HG02623 (cell line): ENCODE measurements around the gene SEH1L.
"Not testable (repeated sequence)": the region's sequence is repeated elsewhere in the genome, so short reads cannot be mapped to it uniquely, and the experiment has no call there.

ENCODE experiments used
- ATAC-seq: cut with Tn5 transposase; IDR thresholded peaks from one replicate; pipeline ENCODE4 v1.9.1; 2021; ENCODE audit warnings: moderate library complexity; ENCODE audit not compliant: unreplicated experiment

SEH1L gene

DNA sequence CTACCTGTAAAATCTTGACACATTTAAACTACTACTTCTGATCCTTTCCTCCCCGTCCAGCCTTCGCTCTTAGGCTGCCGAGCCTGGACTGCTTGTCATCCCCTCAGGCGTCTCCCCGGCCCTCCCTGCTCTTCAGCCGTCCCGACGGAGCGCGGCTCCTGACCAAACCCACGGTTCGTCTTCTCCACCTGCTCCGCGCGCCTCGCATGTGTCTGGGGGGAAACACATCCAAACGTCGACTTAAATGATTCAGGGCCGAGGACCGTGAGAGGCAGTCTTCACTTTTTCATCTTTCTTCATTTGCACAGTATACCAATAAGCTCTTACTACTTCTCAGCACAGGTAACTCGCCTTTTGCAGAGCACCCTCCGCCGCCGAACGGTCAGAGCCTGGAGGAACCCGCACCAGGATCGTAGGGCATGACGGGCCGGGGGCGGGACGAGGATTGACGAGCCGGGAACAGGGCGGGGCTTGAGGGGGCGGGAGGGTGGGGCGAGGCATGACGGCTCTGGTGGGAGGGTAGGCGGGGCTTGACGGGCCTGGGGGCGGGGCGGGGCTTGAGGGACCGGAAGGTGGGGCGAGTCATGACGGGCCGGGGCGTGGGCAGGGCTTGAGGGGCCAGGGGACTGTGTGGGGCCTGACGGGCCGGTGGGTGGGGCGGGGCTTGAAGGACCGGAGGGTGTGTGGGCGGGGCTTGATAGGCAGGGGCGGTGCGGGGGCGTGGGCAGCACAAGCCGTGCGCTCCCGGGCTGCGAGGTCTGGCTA is at the start of gene SEH1L:
SEH1L (plus strand) TSS at position 727 of the 765 bp plus-strand sequence. CDS start 111 bp downstream, outside the sequence.
- ATAC-seq: peak; percentile 72

DNA sequence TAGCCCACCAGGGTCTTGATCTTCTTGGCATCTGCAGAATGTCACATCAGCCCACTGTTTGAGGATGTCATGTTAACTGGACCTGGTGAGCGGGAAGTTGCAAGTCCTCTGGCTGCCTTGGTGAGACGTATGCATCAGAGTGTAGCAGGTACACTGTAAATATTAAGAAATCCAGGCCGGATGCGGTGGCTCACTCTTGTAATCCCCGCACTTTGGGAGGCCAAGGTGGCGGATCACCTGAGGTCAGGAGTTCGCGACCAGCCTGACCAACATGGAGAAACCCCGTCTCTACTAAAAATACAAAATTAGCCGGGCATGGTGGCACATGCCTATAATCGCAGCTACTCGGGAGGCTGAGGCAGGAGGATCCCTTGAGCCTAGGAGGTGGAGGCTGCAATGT is 46.6 kb upstream of the SEH1L start:
- ATAC-seq: not testable (repeated sequence)

- ATAC-seq: no peak
Observed at GRCh38 chr18:12904012-12904516, 43.7 kb upstream of the SEH1L start.

- no peak for ATAC-seq
Observed at GRCh38 chr18:12906119-12906518, 41.7 kb upstream of the SEH1L start.

GRCh38 chr18:12906773-12907172 is 41.0 kb upstream of the SEH1L start:
- ATAC-seq: no peak

GRCh38 chr18:12907258-12907925 is 40.4 kb upstream of the SEH1L start:
- ATAC-seq: no peak

GRCh38 chr18:12908706-12909105 is 39.1 kb upstream of the SEH1L start:
- no peak for ATAC-seq

DNA sequence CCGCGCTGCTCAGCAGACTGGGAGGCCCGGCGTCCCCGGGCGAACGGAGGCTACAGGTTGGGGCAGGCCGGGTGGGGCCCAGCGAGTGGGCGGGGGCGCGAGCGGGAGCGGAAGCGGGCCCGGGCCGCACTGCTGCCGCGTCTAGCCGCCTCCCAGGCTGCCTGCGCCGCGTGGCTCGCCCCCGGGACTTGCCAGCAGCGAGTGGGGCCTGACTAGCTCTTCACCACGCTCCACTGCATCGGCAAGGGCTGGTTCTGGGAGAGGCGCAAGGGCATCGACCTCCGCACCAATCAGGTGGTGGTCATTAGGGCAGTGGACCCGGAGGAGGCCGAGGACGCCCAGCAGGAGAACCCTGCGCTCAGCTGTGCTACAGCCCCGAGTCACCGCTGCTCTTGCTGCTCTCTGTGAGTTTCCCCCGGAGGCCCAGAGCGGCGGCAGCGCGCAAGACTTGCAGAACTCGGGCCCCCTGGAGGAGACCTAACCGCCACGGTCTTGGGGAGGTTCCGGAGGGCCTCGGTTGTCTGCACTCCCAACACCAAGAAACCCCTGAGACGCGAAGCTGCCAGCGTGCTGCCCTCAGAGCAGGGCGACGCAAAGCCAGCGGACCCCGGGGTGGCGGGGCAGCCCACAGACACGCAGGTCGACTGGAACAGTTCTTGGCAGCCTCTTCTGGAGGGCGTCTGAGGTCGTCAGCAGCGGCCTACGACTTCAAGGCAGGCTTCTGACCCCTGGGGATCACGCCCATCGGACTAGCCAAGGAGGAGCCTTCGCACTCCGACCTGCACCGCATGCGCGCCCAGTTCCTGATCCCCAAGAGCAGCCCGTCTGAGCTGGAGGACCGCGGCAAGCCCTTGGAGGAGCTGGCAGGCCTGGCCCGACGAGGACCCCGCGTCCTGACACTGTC is 36.5 kb upstream of the SEH1L start:
- peak; percentile 50 for ATAC-seq

- ATAC-seq: no peak
Observed at GRCh38 chr18:12911929-12912703, 35.7 kb upstream of the SEH1L start.

GRCh38 chr18:12921178-12921577 is 26.6 kb upstream of the SEH1L start:
- no peak for ATAC-seq

DNA sequence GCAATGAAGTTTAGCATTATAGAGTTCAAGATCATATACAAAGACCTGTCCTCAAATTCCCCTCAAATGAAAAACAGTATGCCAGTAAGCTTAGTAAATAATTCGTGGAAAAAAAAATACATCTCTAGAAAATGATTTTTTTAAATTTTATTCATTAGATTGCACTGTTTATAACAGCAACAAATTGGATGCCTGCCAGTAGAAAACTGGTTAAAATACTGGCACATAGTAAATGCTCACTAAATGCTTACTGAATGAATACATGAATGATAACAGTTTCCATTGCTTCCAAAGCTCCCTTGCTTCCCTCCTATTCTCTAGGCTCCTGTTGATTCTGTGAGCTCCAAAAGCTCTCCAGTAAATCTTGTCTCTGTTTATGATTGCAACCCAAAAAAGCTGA is 25.5 kb upstream of the SEH1L start:
- ATAC-seq: no peak

- no peak for ATAC-seq
Observed at GRCh38 chr18:12924616-12925015, 23.2 kb upstream of the SEH1L start.

DNA sequence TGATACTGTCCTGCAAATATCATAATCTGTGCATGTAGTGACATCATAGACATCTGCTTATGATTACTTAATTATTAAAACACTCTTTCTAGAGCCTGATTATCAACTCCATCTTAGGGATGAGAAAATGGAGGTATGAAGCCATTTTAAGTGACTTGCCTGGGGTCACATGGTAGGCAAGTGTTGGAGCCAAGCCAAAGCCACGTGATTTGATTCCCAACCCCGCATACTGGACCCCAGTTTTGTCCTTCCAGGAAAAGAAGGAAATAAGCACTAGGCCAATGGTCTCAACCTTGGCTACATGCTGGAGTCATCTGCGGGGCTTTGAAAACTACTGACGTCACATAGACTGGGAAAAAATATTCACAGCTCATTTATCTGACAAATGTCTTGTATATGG is 19.6 kb upstream of the SEH1L start:
- ATAC-seq: no peak

- no peak for ATAC-seq
Observed at GRCh38 chr18:12928641-12929040, 19.2 kb upstream of the SEH1L start.

- no peak for ATAC-seq
Observed at GRCh38 chr18:12929477-12930083, 18.2 kb upstream of the SEH1L start.

DNA sequence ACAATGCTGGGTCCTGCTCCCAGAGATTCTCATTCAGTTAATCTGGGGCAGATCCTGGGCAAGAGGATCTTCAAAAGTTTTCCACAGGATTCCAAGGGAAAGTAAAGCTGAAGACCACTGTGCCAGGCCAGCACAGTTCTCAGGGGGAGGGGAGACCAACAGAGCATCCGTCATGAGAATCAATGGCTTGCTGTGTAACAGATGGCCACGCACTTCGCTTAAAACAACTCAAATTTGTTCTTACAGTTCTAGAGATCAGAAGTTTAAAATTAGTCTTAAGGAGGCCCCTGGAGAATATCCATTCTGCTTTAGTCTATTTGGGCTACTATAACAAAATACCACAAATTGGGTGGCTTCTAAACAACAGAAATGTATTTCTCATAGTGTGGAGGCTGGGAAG is 17.4 kb upstream of the SEH1L start:
- ATAC-seq: no peak

- ATAC-seq: no peak
Observed at GRCh38 chr18:12930908-12931307, 16.9 kb upstream of the SEH1L start.

GRCh38 chr18:12933327-12933726 is 14.5 kb upstream of the SEH1L start:
- no peak for ATAC-seq

- ATAC-seq: no peak
Observed at GRCh38 chr18:12934454-12935071, 13.2 kb upstream of the SEH1L start.

DNA sequence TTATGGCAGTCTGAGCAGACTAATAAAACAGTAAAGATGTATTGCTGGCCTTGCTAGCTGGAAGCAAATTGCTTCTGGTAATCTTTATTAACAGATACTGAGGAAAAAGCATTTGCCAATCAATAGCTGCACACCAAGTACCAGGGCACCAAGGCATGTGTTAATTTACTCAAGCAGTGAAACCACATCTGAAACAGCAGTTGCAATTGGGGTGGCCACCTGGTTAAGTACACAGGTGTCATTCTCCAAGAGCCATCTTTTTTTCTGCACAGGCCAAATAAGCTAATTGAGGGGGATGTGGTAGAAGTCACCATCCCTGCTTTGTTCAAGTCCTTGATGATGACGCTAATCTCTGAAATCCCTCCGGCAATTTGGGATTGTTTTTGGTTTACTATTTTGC is 8.6 kb upstream of the SEH1L start:
- no peak for ATAC-seq
